ENCODE results near the gene APBA1.
"Not testable (repeated sequence)": the region's sequence is repeated elsewhere in the genome, so short reads cannot be mapped to it uniquely, and the experiment has no call there.

APBA1 gene

GRCh38 chr9:69603656-69604055, 68.5 kb downstream of the APBA1 start:
- no peaks in the 10 kb centered on the region for H3K36me3 ChIP-seq (ENCODE audit: control insufficient read depth in 1 of 2, insufficient read depth in 2 of 2, low read length in 2 of 2)
- no peak overlapping the region for H3K4me3 ChIP-seq (ENCODE audit: low read depth in 1 of 2, low read length in 2 of 2)
- no peaks in the 10 kb centered on the region for H3K9me3 ChIP-seq (ENCODE audit: control insufficient read depth in 1 of 2, low read length in 2 of 2)
- H3K27me3 ChIP-seq (ENCODE audit: low read depth, low read length): no peaks in the 10 kb centered on the region
- H3K4me1 ChIP-seq (ENCODE audit: control insufficient read depth in 1 of 2, insufficient read depth in 2 of 2, low read length in 2 of 2): no peaks in the 10 kb centered on the region
- no peak overlapping the region for H3K27ac ChIP-seq (ENCODE audit: low read length)

- Histone ChIP-seq H3K4me1 (ENCODE audit: control insufficient read depth in 1 of 2, insufficient read depth in 2 of 2, low read length in 2 of 2) (no peaks in the 10 kb centered on the region), H3K4me3 (ENCODE audit: low read depth in 1 of 2, low read length in 2 of 2) (no peak overlapping the region), H3K36me3 (ENCODE audit: control insufficient read depth in 1 of 2, insufficient read depth in 2 of 2, low read length in 2 of 2) (no peaks in the 10 kb centered on the region), H3K27ac (ENCODE audit: low read length) (no peak overlapping the region), H3K27me3 (ENCODE audit: low read depth, low read length) (no peaks in the 10 kb centered on the region), H3K9me3 (ENCODE audit: control insufficient read depth in 1 of 2, low read length in 2 of 2) (no peaks in the 10 kb centered on the region)
These were observed 69.4 kb downstream of the APBA1 start for GRCh38 chr9:69602773-69603172.

GRCh38 chr9:69601698-69602097, 70.5 kb downstream of the APBA1 start:
- Histone ChIP-seq H3K36me3 (ENCODE audit: control insufficient read depth in 1 of 2, insufficient read depth in 2 of 2, low read length in 2 of 2) (no peaks in the 10 kb centered on the region), H3K27ac (ENCODE audit: low read length) (no peak overlapping the region), H3K27me3 (ENCODE audit: low read depth, low read length) (no peaks in the 10 kb centered on the region), H3K9me3 (ENCODE audit: control insufficient read depth in 1 of 2, low read length in 2 of 2) (no peaks in the 10 kb centered on the region), H3K4me3 (ENCODE audit: low read depth in 1 of 2, low read length in 2 of 2) (no peak overlapping the region), H3K4me1 (ENCODE audit: control insufficient read depth in 1 of 2, insufficient read depth in 2 of 2, low read length in 2 of 2) (no peaks in the 10 kb centered on the region)

GRCh38 chr9:69600314-69601047, 71.7 kb downstream of the APBA1 start:
- H3K4me1 ChIP-seq (ENCODE audit: control insufficient read depth in 1 of 2, insufficient read depth in 2 of 2, low read length in 2 of 2): no peaks in the 10 kb centered on the region
- no peak overlapping the region for H3K4me3 ChIP-seq (ENCODE audit: low read depth in 1 of 2, low read length in 2 of 2)
- H3K27me3 ChIP-seq (ENCODE audit: low read depth, low read length): no peaks in the 10 kb centered on the region
- no peak overlapping the region for H3K27ac ChIP-seq (ENCODE audit: low read length)
- no peaks in the 10 kb centered on the region for H3K36me3 ChIP-seq (ENCODE audit: control insufficient read depth in 1 of 2, insufficient read depth in 2 of 2, low read length in 2 of 2)
- no peaks in the 10 kb centered on the region for H3K9me3 ChIP-seq (ENCODE audit: control insufficient read depth in 1 of 2, low read length in 2 of 2)

GRCh38 chr9:69599232-69599971, 72.8 kb downstream of the APBA1 start:
- Histone ChIP-seq H3K27ac (ENCODE audit: low read length) (no peak overlapping the region), H3K9me3 (ENCODE audit: control insufficient read depth in 1 of 2, low read length in 2 of 2) (no peaks in the 10 kb centered on the region), H3K4me3 (ENCODE audit: low read depth in 1 of 2, low read length in 2 of 2) (no peak overlapping the region), H3K27me3 (ENCODE audit: low read depth, low read length) (no peaks in the 10 kb centered on the region), H3K36me3 (ENCODE audit: control insufficient read depth in 1 of 2, insufficient read depth in 2 of 2, low read length in 2 of 2) (no peaks in the 10 kb centered on the region), H3K4me1 (ENCODE audit: control insufficient read depth in 1 of 2, insufficient read depth in 2 of 2, low read length in 2 of 2) (no peaks in the 10 kb centered on the region)

- not testable (repeated sequence) for H3K27ac ChIP-seq (ENCODE audit: low read length); H3K4me1 ChIP-seq (ENCODE audit: control insufficient read depth in 1 of 2, insufficient read depth in 2 of 2, low read length in 2 of 2); H3K27me3 ChIP-seq (ENCODE audit: low read depth, low read length); H3K4me3 ChIP-seq (ENCODE audit: low read depth in 1 of 2, low read length in 2 of 2); H3K36me3 ChIP-seq (ENCODE audit: control insufficient read depth in 1 of 2, insufficient read depth in 2 of 2, low read length in 2 of 2); H3K9me3 ChIP-seq (ENCODE audit: control insufficient read depth in 1 of 2, low read length in 2 of 2)
These were observed 75.3 kb downstream of the APBA1 start for GRCh38 chr9:69596906-69597305.

- H3K9me3 ChIP-seq (ENCODE audit: control insufficient read depth in 1 of 2, low read length in 2 of 2): no peaks in the 10 kb centered on the region
These were observed 78.0 kb downstream of the APBA1 start for GRCh38 chr9:69594180-69594579.

GRCh38 chr9:69593756-69594155, 78.4 kb downstream of the APBA1 start:
- Histone ChIP-seq H3K4me3 (ENCODE audit: low read depth in 1 of 2, low read length in 2 of 2) (no peak overlapping the region), H3K27ac (ENCODE audit: low read length) (no peak overlapping the region), H3K36me3 (ENCODE audit: control insufficient read depth in 1 of 2, insufficient read depth in 2 of 2, low read length in 2 of 2) (no peaks in the 10 kb centered on the region), H3K4me1 (ENCODE audit: control insufficient read depth in 1 of 2, insufficient read depth in 2 of 2, low read length in 2 of 2) (no peaks in the 10 kb centered on the region), H3K27me3 (ENCODE audit: low read depth, low read length) (no peaks in the 10 kb centered on the region), H3K9me3 (ENCODE audit: control insufficient read depth in 1 of 2, low read length in 2 of 2) (no peaks in the 10 kb centered on the region)

More at GRCh38 chr9:69594180-69594579, 78.0 kb downstream of the APBA1 start:
- H3K4me1 ChIP-seq (ENCODE audit: control insufficient read depth in 1 of 2, insufficient read depth in 2 of 2, low read length in 2 of 2): no peaks in the 10 kb centered on the region
- H3K27ac ChIP-seq (ENCODE audit: low read length): no peak overlapping the region
- no peak overlapping the region for H3K4me3 ChIP-seq (ENCODE audit: low read depth in 1 of 2, low read length in 2 of 2)
- H3K36me3 ChIP-seq (ENCODE audit: control insufficient read depth in 1 of 2, insufficient read depth in 2 of 2, low read length in 2 of 2): no peaks in the 10 kb centered on the region
- no peaks in the 10 kb centered on the region for H3K27me3 ChIP-seq (ENCODE audit: low read depth, low read length)

GRCh38 chr9:69593301-69593700, 78.9 kb downstream of the APBA1 start:
- H3K27ac ChIP-seq (ENCODE audit: low read length): no peak overlapping the region
- no peaks in the 10 kb centered on the region for H3K27me3 ChIP-seq (ENCODE audit: low read depth, low read length)
- H3K4me3 ChIP-seq (ENCODE audit: low read depth in 1 of 2, low read length in 2 of 2): no peak overlapping the region
- H3K9me3 ChIP-seq (ENCODE audit: control insufficient read depth in 1 of 2, low read length in 2 of 2): no peaks in the 10 kb centered on the region
- no peaks in the 10 kb centered on the region for H3K36me3 ChIP-seq (ENCODE audit: control insufficient read depth in 1 of 2, insufficient read depth in 2 of 2, low read length in 2 of 2)
- H3K4me1 ChIP-seq (ENCODE audit: control insufficient read depth in 1 of 2, insufficient read depth in 2 of 2, low read length in 2 of 2): no peaks in the 10 kb centered on the region

GRCh38 chr9:69590266-69590665, 81.9 kb downstream of the APBA1 start:
- Histone ChIP-seq H3K27ac (ENCODE audit: low read length) (no peak overlapping the region), H3K4me3 (ENCODE audit: low read depth in 1 of 2, low read length in 2 of 2) (no peak overlapping the region), H3K4me1 (ENCODE audit: control insufficient read depth in 1 of 2, insufficient read depth in 2 of 2, low read length in 2 of 2) (no peaks in the 10 kb centered on the region), H3K27me3 (ENCODE audit: low read depth, low read length) (no peaks in the 10 kb centered on the region), H3K9me3 (ENCODE audit: control insufficient read depth in 1 of 2, low read length in 2 of 2) (no peaks in the 10 kb centered on the region), H3K36me3 (ENCODE audit: control insufficient read depth in 1 of 2, insufficient read depth in 2 of 2, low read length in 2 of 2) (no peaks in the 10 kb centered on the region)

GRCh38 chr9:69589156-69589555, 83.0 kb downstream of the APBA1 start:
- no peaks in the 10 kb centered on the region for H3K36me3 ChIP-seq (ENCODE audit: control insufficient read depth in 1 of 2, insufficient read depth in 2 of 2, low read length in 2 of 2)
- no peaks in the 10 kb centered on the region for H3K27me3 ChIP-seq (ENCODE audit: low read depth, low read length)
- no peak overlapping the region for H3K4me3 ChIP-seq (ENCODE audit: low read depth in 1 of 2, low read length in 2 of 2)
- no peaks in the 10 kb centered on the region for H3K9me3 ChIP-seq (ENCODE audit: control insufficient read depth in 1 of 2, low read length in 2 of 2)
- H3K27ac ChIP-seq (ENCODE audit: low read length): no peak overlapping the region
- no peaks in the 10 kb centered on the region for H3K4me1 ChIP-seq (ENCODE audit: control insufficient read depth in 1 of 2, insufficient read depth in 2 of 2, low read length in 2 of 2)

All from muscle layer of duodenum (tissue), 2 donors.